OCI-LY3 (cell line): ENCODE data around the gene RAD1.

ENCODE experiments used
- H2AFZ ChIP-seq: fragments of 200-600, 300-600 bp; shearing (Covaris generic); 2 replicates; pipeline ENCODE4 v1.6.0; 2014; ENCODE audit warnings: antibody characterized with exemption, low read depth, low read length
- H3K27ac ChIP-seq: fragments of 200-600, 300-600 bp; sonication (generic); 2 replicates; pipeline ENCODE4 v1.5.1; 2014; ENCODE audit warnings: mild to moderate bottlenecking, low read length, moderate library complexity, mixed read lengths
- H3K27me3 ChIP-seq: fragments of 200-600, 300-600 bp; sonication (generic); 2 replicates; pipeline ENCODE4 v1.6.1; 2014; ENCODE audit warnings: low read depth, low read length, mixed read lengths
- H3K36me3 ChIP-seq: fragments of 200-600, 300-600 bp; sonication (generic); replicated peaks from 2 replicates; pipeline ENCODE3; 2014; ENCODE audit warnings: low read depth, low read length, mixed read lengths
- H3K4me1 ChIP-seq: fragments of 300-600, 200-600 bp; sonication (generic); 2 replicates; pipeline ENCODE4 v1.6.1; 2014; ENCODE audit warnings: low read length, mixed read lengths
- H3K4me2 ChIP-seq: fragments of 200-600, 300-600 bp; sonication (generic); 2 replicates; pipeline ENCODE4 v1.6.1; 2014; ENCODE audit warnings: low read length, mixed read lengths
- H3K4me3 ChIP-seq: fragments of 300-600, 200-600 bp; sonication (generic); 2 replicates; pipeline ENCODE4 v1.5.1; 2014; ENCODE audit warnings: antibody characterized with exemption, mild to moderate bottlenecking, low read length, moderate library complexity
- H3K79me2 ChIP-seq: fragments of 300-600, 200-600 bp; shearing (Covaris generic); 2 replicates; pipeline ENCODE4 v1.6.1; 2014; ENCODE audit warnings: mild to moderate bottlenecking, low read length, mixed read lengths
- H3K9ac ChIP-seq: fragments of 300-600, 200-600 bp; shearing (Covaris generic); 2 replicates; pipeline ENCODE4 v1.6.0; 2014; ENCODE audit warnings: mild to moderate bottlenecking, low read length, moderate library complexity
- H3K9me3 ChIP-seq: fragments of 200-600, 300-600 bp; shearing (Covaris generic); 2 replicates; pipeline ENCODE4 v1.6.1; 2014; ENCODE audit warnings: low read length, mixed read lengths; ENCODE audit not compliant: insufficient read depth
- H4K20me1 ChIP-seq: fragments of 200-600, 300-600 bp; sonication (generic); 2 replicates; pipeline ENCODE4 v1.6.1; 2016; ENCODE audit warnings: low read length, mixed read lengths; ENCODE audit not compliant: insufficient read depth
- CTCF ChIP-seq: fragments of 200-600, 300-600 bp; sonication (generic); IDR thresholded peaks from 2 replicates; pipeline ENCODE4 v1.5.1; 2014; ENCODE audit warnings: antibody characterized with exemption, low read length, low read depth
- EZH2phosphoT487 ChIP-seq: fragments of 200-600 bp; shearing (Covaris generic); IDR thresholded peaks from 2 replicates; pipeline ENCODE4 v1.6.1; 2018; ENCODE audit warnings: antibody characterized with exemption, mixed run types, low read depth

Gene RAD1

DNA sequence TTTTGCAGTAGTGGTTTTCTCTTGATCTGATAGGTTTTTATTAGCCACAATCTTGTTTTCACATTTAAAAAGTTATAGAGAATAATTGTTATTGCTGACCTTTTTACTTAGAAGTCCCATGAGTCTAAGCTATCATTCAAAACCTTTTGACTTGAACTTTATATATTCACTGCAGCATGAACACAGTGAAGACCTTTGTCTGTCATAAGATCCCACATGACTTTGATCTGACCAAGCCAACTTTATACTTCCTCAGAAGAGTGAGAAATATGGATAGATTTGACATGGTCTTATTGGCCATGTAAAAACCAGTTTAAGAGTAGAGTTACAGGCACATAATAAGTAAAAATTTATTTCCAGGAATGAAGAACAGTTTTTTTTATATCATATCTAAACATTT lies 34.1 kb downstream of the RAD1 start:
- Histone ChIP-seq H4K20me1 (no peaks in the 10 kb centered on the region), H3K79me2 (no peaks in the 10 kb centered on the region), H3K27me3 (no peaks in the 10 kb centered on the region), H3K4me1 (no peaks in the 10 kb centered on the region), H3K9ac (no peak overlapping the region), H3K9me3 (no peaks in the 10 kb centered on the region), H3K27ac (no peak overlapping the region), H3K4me2 (no peak overlapping the region), H2AFZ (no peak overlapping the region), H3K36me3 (no peaks in the 10 kb centered on the region), H3K4me3 (no peak overlapping the region)
- TF ChIP-seq EZH2phosphoT487 (no peak), CTCF (no peak)

DNA sequence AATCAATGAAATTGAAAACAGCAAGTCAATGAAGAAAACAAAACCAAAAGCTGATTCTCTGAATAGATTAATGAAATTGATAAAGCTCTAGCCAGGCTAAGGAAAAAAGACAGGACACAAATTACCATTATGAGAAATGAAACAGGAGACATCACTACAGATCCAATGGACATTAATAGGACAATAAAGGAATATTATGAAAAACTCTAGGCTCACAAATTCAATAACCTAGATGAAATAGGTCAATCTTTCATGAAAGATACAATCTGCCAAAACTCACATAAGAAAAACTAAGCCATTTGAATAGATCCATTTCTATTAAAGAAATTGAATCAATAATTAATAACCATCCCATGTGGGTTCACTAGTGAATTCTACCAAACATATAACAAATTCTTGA lies 39.0 kb downstream of the RAD1 start:
- H2AFZ ChIP-seq, result no peak overlapping the region
- H3K27me3 ChIP-seq, result no peaks in the 10 kb centered on the region
- no peak overlapping the region for H3K4me2 ChIP-seq
- no peaks in the 10 kb centered on the region for H3K4me1 ChIP-seq
- H4K20me1 ChIP-seq, result no peaks in the 10 kb centered on the region
- no peaks in the 10 kb centered on the region for H3K9me3 ChIP-seq
- no peak for TF ChIP-seq CTCF
- no peak for TF ChIP-seq EZH2phosphoT487
- no peak overlapping the region for H3K27ac ChIP-seq
- no peak overlapping the region for H3K4me3 ChIP-seq
- no peak overlapping the region for H3K9ac ChIP-seq
- H3K36me3 ChIP-seq, result no peaks in the 10 kb centered on the region
- H3K79me2 ChIP-seq, result no peaks in the 10 kb centered on the region

DNA sequence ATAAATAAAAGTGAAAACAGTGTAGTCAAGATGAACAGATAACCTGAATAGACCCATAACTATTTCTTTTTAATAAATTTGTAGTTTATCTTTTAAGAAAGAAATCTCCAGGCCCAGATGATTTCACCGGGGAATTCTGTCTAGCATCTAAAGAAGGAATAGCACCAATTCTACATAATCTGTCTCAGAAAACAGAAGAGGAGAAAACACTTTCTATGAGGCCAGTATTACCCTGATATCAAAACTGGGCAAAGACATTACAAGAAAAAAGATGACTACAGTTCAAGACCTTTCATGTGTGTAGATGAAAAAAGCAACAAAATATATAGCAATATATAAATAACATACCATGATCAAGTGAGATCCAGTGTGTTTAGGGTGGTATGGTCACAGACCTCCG lies 44.9 kb downstream of the RAD1 start:
- H3K9me3 ChIP-seq, result no peaks in the 10 kb centered on the region
- no peaks in the 10 kb centered on the region for H3K36me3 ChIP-seq
- H3K4me1 ChIP-seq, result no peaks in the 10 kb centered on the region
- no peaks in the 10 kb centered on the region for H3K27me3 ChIP-seq
- no peak overlapping the region for H2AFZ ChIP-seq
- no peak overlapping the region for H3K27ac ChIP-seq
- H3K4me3 ChIP-seq, result no peak overlapping the region
- H3K9ac ChIP-seq, result no peak overlapping the region
- no peaks in the 10 kb centered on the region for H4K20me1 ChIP-seq
- H3K4me2 ChIP-seq, result no peak overlapping the region
- H3K79me2 ChIP-seq, result no peaks in the 10 kb centered on the region
- TF ChIP-seq CTCF (no peak), EZH2phosphoT487 (no peak)

GRCh38 chr5:34869256-34869655 lies 46.0 kb downstream of the RAD1 start:
- TF ChIP-seq CTCF (no peak), EZH2phosphoT487 (no peak)
- Histone ChIP-seq H2AFZ (no peak overlapping the region), H3K4me2 (no peak overlapping the region)

More at GRCh38 chr5:34869256-34869655, 46.0 kb downstream of the RAD1 start:
- H3K4me3 ChIP-seq, result no peak overlapping the region
- H3K79me2 ChIP-seq, result no peaks in the 10 kb centered on the region
- no peaks in the 10 kb centered on the region for H3K9me3 ChIP-seq
- no peak overlapping the region for H3K9ac ChIP-seq
- no peaks in the 10 kb centered on the region for H3K27me3 ChIP-seq
- H3K27ac ChIP-seq, result no peak overlapping the region
- H3K4me1 ChIP-seq, result no peaks in the 10 kb centered on the region
- H3K36me3 ChIP-seq, result no peaks in the 10 kb centered on the region
- H4K20me1 ChIP-seq, result no peaks in the 10 kb centered on the region
